PFSK-1 (cell line): ENCODE results near the gene TM4SF4.

Source experiments
- POLR2AphosphoS5 ChIP-seq: IDR thresholded peaks from 2 replicates; pipeline ENCODE4 v1.6.1; 2012; ENCODE audit warnings: low read depth, mild to moderate bottlenecking, control low read depth, low read length, moderate library complexity
- SIN3A ChIP-seq: IDR thresholded peaks from 2 replicates; pipeline ENCODE4 v1.6.1; 2012; ENCODE audit warnings: mild to moderate bottlenecking, low read length, moderate library complexity, borderline replicate concordance; ENCODE audit not compliant: insufficient read depth
- TAF1 ChIP-seq: IDR thresholded peaks from 2 replicates; pipeline ENCODE4 v1.6.1; 2012; ENCODE audit warnings: low read length, control low read depth, borderline replicate concordance; ENCODE audit not compliant: insufficient read depth
- TF ChIP-seq, protein P1 (sequence below), 2 experiments: IDR thresholded peaks; 2 replicates each; pipeline versions ENCODE4 v1.6.1 to v1.8.0; 2011 to 2012; ENCODE audit warnings: low read depth in 2 of 2, low read length in 2 of 2, control low read depth in 1 of 2, inconsistent platforms in 1 of 2, mild to moderate bottlenecking in 1 of 2, moderate library complexity in 1 of 2; ENCODE audit not compliant: insufficient read depth in 1 of 2

DNA sequence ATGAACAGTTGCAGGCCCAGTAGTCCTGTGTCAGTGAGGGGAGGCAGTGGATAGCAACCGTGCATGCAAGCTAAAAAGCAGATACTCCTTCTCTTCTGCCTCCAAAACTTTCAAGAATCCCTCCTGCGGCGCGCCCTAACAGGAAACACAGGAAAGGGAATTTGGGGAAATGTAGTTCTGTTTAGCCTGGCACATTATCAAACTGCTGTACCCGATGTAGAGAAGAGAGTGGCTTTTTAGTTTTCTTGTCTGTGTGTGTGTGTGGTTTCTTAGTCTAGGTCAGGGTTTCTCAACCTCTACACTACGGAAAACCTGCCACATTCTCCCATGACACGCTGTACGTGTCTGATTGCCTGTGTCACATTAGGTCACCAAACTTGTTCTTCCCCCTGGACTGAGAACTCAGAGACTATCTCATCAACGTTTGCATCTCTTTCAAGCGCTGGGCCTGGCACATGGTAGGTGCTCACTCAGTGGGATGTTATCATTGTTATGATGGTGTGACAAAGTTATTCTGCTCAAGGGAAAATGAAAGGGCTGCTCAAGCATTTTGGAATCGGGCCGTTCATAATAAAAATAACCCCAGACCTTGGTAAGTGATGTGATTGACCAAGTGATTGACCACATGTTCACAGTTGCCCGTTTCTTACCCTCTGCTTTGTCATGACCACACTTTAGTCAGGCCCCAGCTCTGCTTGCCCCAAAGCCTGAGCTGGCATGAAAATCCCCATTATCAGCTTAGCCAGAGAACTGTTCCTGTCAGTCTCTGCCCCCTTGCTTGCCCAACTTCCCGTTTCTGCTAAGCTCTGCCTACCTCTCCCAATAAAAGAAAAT, 33.2 kb downstream of the TM4SF4 start:
- TF ChIP-seq POLR2AphosphoS5 = no peak
- TF ChIP-seq TAF1 = no peak
- no peak for TF ChIP-seq SIN3A
- TF ChIP-seq, protein P1, sequence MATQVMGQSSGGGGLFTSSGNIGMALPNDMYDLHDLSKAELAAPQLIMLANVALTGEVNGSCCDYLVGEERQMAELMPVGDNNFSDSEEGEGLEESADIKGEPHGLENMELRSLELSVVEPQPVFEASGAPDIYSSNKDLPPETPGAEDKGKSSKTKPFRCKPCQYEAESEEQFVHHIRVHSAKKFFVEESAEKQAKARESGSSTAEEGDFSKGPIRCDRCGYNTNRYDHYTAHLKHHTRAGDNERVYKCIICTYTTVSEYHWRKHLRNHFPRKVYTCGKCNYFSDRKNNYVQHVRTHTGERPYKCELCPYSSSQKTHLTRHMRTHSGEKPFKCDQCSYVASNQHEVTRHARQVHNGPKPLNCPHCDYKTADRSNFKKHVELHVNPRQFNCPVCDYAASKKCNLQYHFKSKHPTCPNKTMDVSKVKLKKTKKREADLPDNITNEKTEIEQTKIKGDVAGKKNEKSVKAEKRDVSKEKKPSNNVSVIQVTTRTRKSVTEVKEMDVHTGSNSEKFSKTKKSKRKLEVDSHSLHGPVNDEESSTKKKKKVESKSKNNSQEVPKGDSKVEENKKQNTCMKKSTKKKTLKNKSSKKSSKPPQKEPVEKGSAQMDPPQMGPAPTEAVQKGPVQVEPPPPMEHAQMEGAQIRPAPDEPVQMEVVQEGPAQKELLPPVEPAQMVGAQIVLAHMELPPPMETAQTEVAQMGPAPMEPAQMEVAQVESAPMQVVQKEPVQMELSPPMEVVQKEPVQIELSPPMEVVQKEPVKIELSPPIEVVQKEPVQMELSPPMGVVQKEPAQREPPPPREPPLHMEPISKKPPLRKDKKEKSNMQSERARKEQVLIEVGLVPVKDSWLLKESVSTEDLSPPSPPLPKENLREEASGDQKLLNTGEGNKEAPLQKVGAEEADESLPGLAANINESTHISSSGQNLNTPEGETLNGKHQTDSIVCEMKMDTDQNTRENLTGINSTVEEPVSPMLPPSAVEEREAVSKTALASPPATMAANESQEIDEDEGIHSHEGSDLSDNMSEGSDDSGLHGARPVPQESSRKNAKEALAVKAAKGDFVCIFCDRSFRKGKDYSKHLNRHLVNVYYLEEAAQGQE (IDR thresholded peaks at IDR 0.05; ENCODE audit: insufficient read depth in 1 of 2, low read depth in 2 of 2, low read length in 2 of 2) = no peak
